Measurements from ENCODE around the gene GNG14. TPM values are rescaled to one million over a fixed set of nuclear protein-coding genes. Genes with fewer than 3 reads are reported as not detected.
A peak's percentile ranks its signal among the peaks of the same experiment; 100 is the strongest.
"Not testable (repeated sequence)": the region's sequence is repeated elsewhere in the genome, so short reads cannot be mapped to it uniquely, and the experiment has no call there.

Gene GNG14
- polyA plus RNA-seq, 5 donors = 0.60 to 0.82 TPM; not detected in 3

DNA sequence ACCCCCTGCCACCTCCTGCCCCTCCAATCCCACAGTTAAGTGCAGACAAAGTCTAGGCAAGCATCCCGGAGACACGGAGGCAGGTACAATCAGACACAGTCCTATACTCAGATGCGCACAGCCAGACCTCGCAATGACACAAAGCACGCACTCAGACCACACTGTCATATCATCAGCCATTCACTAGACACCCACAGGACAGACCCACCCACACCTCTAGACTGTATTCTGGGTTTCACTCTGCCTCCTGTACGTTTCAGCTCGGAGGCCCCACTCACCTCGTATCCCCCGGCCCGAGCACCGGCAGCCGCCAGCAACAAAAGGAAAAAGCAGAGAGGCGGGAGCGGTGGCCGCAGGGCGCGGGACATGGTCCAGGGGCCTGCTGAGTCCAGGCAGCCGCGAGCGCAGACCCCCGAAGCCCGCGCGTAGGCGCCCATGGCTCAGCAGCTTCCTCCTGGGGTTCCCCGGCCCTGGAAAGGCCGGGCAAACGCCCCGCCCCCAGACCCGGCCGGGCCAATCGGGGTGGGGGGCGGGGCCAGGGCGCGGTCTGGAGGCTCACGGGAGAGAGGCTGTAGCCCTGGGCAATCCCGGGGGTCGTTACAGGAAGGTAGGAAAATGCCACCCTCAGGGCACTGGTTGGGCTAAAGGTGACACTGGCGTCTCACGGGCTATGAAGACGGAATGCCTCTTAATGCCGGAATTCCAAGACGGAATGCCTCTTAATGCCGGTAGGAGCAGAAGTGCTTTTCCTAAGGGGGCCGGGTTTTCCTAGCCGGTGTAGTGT lies 21.3 kb upstream of the GNG14 start, which contains the start of the genes MAN2B1 and WDR83:
MAN2B1 (minus strand) TSS at position 478 of the 784 bp plus-strand sequence; CDS start at position 437, 41 bp downstream.
WDR83 (plus strand) TSS at position 543 of the 784 bp plus-strand sequence. CDS start 2,984 bp downstream, outside the sequence.
- DNase-seq = peak; percentile 72 to 73

DNA sequence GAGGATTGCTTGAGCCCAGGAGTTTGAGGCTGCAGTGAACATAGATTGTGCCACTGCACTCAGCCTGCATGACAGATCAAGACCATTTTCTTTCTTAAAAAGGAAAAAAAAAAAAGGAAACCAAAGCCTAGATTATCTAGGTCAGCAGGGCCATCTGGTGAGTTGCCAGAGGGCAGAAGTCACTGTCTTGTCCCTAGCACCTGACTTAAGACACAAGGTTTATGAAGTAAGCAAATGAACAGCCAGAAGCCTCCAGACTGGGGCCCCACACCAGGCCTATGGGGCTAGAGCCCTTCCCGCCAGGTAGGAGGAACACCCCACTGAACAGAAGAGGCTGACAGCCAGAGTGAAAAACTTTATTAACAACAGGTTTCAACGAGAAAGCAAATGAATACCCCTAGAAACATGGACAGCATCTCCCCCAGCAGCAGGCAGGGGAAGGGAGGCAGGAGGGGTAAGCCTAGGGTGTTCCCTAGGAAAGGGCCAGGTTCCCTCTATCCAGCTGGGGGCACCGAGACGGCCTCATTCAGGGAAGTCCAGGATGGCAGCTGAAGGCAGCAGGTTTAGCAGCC lies 20.0 kb upstream of the GNG14 start:
- DNase-seq = no peak

DNA sequence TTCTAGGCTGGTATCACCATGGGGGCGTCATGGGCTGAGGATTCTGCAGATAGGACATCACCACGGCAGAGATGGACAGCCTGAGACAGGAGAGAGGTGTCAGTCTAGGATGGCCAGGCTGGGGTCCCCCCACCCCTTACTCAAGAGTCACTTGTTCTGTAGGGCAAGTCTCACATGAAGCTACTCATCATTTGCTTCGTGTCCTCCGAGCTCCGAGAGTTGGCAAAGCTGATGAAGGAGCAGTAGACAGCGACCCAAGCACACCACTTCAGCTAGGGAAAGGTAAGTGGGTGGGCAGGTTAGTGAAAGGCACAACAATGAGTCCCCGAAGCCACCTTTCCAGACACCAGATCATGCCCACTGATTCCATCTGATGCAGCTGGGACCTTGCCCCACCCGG lies 19.5 kb upstream of the GNG14 start:
- no peak for DNase-seq

DNA sequence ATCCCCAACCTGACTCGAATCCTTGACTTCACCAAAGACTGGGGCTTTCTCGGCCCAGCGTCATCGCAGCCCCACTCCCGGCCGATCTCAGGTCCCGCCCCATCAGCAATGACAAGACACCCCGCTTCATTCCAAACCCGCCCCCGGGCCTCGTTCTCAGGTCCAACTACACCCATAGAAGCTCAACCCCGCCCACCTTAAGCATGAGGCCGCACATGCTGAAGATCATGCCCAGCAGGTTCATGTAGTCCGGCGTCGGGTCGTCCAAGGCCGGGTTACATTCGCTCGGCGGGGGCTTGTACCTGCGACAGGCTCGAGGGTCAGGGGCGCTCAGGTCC lies 18.9 kb upstream of the GNG14 start:
- no peak for DNase-seq

DNA sequence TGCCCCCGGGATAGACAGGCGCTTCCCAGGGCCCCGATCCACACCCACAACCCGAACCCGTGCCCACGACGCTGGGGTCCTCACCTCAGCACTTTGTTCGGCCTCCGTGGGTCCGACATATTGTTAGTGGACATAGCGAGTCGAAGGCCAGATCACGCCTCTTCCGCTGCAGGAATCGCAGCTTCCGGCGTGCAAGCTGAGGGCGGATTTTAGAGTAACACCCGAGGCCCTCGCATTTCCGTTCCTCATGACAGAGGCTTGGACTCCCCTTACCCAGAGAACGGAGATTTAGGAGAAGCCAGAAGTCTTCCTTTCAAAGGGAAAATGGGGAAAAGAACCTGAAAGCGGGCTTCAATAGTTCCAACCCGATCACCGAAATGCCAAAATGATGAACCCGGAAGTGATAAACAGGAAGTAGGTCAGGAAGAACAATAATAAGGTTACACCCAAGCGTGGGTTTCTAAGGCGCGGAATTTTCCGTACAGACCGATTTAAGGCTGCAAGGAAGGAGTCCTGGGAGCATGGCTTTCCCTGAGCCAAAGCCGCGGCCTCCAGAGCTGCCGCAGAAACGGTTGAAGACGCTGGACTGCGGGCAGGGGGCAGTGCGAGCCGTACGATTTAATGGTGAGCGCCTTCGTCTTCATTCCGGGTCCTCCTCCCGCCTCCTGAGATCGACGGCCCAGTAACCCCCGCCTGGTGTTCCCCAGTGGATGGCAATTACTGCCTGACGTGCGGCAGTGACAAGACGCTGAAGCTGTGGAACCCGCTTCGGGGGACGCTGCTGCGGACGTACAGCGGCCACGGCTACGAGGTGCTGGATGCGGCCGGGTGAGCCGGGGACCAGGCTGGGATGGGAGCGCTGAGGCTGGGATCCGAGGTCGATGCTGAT lies 18.3 kb upstream of the GNG14 start:
- peak; percentile 83 to 86 for DNase-seq

DNA sequence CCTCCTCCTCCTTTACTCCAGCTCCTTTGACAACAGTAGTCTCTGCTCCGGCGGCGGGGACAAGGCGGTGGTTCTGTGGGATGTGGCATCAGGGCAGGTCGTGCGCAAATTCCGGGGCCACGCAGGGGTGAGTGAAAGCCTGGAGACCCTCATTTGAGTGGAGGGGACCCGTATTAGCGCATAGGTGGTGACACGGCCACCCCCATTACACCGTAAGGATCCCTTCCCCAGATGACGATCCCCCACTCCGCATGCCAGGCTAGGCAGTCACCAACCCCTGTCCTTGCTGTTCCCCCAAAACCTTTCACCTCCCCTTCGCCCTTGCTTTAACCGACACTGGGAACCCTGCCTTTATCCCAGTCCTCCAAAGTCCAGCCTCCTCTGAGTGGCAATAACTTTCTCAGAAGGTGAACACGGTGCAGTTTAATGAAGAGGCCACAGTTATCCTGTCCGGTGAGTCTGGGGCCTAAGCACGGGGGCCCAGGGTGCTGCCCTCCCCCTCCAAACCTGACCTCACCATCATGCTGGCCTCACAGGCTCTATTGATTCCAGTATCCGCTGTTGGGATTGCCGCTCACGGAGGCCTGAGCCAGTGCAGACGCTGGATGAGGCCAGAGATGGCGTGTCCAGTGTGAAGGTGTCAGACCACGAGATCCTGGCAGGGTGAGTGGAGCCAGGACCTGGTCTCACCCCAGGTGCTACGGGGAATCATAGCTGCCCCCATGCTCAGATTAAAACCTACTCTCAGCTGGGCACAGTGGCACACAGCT lies 17.5 kb upstream of the GNG14 start:
- DNase-seq = no peak

DNA sequence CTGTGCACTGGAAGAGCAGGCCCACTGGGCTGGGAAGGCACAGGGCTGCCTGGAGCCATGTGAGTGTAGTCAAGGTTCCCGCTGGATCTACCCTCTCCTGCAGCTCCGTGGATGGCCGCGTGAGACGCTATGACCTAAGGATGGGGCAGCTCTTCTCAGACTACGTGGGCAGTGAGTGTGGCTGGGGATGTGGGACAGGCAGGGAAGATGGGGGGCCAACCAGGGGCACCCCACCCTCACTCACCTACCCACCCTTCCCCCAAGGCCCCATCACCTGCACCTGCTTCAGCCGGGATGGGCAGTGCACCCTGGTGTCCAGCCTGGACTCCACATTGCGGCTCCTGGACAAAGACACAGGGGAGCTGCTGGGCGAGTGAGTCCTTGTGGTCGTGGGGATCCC lies 15.1 kb upstream of the GNG14 start:
- no peak for DNase-seq

DNA sequence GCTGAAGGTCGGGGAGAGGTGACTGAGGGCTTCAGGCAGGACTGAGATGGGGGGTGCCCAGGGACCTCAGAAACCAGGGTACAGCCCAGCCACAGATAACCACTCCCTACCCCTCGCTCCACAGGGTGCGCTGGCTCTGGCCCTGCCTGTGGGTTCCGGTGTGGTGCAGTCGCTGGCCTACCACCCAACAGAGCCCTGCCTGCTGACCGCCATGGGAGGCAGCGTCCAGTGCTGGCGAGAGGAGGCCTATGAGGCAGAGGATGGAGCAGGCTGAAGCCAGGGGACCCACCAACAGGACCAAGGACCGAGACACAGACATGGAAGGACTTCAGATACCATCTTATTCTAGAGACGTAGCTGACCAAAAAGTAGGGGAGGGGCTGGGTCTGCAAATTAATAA lies 12.4 kb upstream of the GNG14 start:
- no peak for DNase-seq

DNA sequence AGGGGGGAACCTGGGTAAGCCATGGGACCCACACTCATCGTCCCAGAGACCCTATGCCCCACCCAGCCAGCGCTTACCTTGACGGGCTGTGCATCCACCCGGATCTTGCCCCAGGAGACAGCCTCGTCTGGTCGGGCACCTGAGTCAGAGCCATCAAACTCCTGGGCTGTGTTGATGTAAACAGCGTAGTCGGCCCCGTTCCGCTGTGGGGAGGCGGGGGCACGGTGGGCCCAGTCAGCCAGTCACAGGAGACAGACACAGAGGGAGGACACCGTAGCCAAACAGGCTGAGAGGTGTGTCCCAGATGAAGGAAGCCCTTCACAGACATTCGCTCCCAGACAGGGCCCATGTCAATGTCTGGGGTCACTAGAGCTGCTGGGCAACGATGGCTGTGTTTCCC lies 11.9 kb upstream of the GNG14 start:
- DNase-seq = no peak

DNA sequence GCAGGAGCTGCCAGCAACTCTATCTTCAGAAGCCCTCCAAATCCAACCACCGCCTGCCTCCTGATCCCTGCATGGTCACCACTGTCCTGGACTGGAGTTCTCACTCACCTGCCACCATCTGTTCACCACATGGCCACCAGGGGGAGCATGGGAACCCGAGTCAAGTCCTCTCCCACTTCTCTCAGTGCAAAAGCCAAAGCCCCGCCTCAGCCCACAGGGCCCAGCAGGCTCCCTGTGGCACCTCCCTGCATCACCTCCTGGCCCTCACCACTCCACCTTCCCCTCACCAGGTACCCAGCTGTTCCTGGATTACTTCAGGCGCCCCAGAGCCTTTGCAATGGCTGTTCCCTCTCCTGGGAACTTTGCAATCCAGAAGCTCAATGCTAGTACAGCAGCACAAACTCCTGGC lies 11.4 kb upstream of the GNG14 start:
- DNase-seq = peak; percentile 36 to 53

DNA sequence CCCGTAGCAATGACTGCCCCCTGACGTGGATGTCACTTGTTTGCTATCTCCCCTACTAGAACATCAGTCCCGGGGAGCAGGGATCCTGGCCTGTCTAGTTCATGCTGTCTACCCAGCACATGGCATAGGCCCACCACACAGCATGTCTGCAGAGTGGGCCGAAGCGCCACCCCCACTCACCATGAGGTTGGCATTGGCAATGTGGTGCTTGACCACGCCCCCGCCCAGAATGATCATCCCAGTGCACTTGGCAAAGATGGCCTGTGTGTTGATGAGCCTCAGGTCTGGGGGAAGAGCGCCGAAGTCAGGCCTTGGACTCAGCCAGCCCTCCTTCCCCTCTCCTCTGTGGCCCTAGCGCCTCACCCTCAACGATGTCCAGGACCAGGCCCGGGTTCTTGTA lies 10.9 kb upstream of the GNG14 start:
- no peak for DNase-seq

DNA sequence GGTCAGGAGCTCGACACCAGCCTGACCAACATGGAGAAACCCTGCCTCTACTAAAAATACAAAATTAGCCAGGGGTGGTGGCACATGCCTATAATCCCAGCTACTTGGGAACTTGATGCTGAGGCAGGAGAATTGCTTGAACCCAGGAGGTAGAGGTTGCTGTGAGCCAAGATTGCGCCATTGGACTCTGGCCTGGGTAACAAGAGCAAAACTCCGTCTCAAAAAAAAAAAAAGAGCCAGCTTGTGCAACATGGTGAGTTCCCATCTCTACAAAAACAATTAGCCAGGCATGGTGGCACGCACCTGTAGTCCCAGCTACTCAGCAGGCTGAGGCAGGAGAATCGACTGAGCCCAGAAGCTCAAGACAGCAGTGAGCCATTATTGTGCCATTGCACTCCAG lies 9.8 kb upstream of the GNG14 start:
- not testable (repeated sequence) for DNase-seq

DNA sequence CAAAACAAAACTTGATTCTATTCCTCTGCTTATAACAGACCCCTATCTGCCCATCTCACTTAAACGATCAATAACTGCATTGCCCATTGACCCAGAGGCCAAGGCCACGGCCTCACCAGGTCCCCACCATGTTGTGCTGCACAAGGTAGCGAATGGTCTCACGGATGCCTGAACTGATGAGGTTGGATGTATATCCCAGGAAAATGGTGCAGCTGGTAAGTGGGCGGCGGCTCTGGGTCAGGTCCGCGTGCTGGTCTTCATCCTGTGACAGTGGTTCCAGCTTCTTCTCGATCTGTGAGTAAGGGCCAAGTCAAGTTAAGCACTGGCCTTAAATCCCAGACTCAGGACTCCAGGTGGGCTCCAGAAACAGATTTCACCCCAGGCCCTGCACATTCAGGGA lies 7.8 kb upstream of the GNG14 start:
- DNase-seq = no peak

DNA sequence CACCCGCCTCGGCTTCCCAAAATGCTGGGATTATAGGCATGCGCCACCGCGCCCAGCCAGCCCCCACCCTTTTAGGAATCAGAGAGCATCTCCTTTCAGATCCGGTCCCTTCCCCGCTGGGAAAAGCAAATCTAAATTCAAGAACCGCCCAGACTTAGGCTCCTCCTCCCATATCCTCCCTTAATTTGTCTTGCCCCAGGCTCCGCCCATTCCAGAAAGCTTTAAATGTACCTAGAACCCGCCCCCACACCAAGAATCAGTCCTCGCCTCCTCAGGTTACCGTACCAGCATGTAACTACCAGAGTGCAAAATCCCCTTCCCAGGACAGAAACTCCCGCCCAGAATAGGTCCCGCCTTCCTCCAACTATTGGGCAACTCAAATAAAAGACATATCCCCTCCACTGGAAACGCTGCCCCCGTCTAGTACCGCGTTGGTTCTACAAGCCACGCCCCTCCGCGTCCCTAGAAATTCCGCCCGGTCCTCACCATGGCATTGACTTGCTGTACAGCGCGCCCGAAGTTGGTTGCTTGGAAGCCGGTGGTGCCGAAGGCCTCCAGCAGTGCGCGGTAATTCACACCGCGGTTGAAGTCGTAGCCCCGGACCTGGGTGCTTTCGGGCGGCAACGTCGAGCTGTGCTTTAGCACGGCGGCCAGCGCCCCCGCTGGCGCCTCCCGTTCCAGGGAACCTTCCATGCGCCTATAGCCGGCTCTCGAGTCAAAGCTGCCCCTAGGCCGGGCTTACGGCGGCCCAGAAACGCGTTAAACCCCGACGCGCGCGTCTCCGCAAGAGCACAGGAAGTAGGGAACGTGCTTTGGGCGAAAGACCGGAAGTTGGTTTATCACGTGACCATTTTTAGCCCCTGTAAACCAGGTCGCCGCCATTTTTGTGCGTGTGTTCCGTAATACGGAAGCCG lies 6.5 kb upstream of the GNG14 start, which contains the start of gene DHPS:
DHPS (minus strand) TSS at position 807 of the 914 bp plus-strand sequence; CDS start at position 693, 114 bp downstream.
- DNase-seq = peak; percentile 94 to 95

DNA sequence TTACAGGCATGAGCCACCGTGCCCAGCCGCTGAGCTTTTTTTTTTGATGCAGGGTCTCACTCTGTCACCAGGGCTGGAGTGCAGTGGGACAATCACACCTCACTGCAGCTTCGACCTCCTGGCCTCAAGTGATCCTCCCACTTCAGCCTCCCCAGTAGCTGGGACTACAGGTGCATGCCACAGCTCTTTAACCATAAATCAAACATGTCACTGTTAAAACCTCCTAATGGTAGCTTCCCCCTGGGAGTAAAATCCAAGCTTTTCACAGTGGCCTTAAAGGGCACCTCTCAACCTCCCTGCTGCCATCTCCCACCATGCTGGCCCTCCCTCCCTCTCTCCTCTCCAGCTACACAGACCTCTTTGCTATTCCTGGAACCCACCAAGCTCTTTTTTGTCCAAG lies 2.0 kb upstream of the GNG14 start:
- no peak for DNase-seq

DNA sequence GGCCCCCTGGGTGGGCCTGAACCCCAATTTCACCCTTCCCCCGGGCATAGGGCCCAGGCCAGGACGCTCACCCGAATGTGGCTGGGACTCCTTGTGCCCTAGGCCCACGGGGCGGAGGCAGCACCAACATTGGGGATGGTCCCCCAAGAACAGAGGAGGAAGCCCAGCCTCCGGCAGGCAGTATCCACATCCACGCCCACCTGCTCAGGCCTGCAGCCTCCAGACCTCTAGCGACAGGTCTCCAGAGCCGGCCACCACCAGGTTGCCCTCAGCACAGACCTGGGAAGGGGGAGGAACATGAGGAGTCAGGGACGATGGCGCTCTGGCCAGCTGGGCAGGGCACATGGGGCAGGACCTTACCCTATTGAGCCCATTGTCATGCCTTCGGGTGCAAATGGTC lies 1.2 kb downstream of the GNG14 start:
- no peak for DNase-seq

DNA sequence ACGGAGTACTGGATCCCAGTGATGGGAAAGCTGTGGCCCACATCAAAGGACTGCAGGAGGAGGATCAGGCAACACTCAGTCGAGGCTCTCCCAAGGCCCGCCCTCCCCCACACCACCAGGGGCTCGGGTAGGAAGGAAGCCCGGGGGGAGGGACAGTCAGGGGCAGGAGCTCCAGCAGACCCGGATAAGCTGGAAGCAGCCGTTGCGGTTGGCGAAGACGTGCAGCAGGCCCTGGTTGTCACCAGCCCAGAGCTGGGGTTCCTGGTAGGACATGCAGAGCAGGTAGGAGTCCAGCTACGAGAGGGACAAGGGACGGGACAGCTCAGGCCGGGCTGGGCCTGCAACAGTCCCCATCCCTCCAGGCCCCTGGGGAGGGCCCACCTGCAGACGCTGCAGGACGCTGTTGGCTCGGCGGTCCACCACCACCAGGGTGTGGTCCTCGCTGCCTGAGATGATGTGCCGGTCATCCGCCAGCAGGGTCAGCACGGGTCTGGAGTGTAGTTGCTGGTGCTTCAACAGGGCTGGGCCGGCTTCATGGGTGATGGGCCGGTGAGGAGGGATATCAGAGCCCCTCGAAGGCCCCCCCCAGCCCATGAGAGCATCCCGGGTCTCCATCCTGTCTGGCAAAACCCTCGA lies 1.9 kb downstream of the GNG14 start:
- no peak for DNase-seq

DNA sequence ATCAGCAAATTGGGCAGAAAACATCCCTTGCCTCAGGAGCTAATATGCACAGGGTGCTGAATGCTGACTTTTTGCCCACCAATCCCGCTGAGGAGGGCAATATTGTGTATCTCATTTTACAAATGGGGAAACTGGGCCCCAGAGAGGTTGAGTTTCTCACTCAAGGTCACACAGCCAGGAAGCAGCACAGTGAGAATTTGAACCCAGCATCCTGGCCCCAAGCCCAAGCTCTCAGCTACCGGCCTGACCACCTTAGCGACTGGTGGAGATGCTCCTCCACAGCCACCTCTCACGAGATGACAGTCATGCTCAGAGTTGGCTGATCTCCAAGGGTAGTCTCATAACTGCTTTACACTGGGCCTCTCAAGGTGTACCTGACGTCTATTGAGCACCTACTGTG lies 5.2 kb downstream of the GNG14 start:
- no peak for DNase-seq

DNA sequence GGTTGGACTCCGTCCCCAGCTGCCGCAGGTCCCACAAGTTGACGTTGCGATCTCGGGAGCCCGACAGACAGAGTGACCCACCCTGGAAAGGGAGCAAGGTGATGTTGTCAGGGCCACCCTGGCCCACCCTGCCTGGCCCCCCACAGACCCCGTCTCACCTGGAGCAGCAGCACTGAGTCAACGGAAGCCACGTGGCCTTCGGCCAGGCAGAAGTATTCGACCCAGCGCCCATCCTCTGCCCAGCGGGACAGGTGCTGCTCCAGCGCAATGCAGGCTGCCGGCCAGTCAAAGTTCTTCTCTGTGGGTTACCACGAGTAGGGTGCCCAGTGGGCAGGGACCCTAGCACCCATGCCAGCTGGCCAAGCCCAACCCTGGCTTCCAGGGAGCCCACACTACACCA lies 6.8 kb downstream of the GNG14 start:
- DNase-seq = no peak

DNA sequence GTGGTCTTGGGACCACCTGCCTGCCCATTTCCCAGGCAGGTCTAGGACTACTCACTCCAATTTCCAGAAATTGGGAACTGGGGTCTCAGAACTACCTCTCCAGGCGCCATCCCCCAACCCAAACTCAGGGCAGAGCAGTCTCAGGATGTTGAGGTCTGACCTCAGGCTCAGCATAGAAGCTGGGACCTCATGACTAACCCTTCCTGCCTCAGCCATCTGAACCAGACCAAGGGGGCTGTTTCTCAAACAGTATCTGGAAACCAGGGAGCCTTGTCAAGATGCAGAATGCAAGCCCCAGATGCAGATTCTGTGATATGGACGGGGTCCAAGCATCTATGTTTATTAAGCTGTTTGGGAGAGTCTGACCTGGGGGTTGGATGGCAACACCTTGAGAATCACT lies 7.3 kb downstream of the GNG14 start:
- DNase-seq = no peak
